Lower leg skin (tissue), 3 donors: Measurements from ENCODE around the gene ZP1.

ENCODE experiments used
- POLR2A ChIP-seq, 2 donors: fragments of 450-650 bp; IDR thresholded peaks; one replicate each; pipeline ENCODE4 v1.6.1; 2016 to 2017; ENCODE audit warnings: antibody characterized with exemption in 2 of 2, mild to moderate bottlenecking in 1 of 2, moderate library complexity in 1 of 2
- TF ChIP-seq, protein P1 (sequence below), 3 donors: fragments of 450-650 bp; IDR thresholded peaks; one replicate each; pipeline ENCODE4 v1.5.1; 2016; ENCODE audit warnings: antibody characterized with exemption in 3 of 3, mild to moderate bottlenecking in 3 of 3, moderate library complexity in 2 of 3

DNA sequence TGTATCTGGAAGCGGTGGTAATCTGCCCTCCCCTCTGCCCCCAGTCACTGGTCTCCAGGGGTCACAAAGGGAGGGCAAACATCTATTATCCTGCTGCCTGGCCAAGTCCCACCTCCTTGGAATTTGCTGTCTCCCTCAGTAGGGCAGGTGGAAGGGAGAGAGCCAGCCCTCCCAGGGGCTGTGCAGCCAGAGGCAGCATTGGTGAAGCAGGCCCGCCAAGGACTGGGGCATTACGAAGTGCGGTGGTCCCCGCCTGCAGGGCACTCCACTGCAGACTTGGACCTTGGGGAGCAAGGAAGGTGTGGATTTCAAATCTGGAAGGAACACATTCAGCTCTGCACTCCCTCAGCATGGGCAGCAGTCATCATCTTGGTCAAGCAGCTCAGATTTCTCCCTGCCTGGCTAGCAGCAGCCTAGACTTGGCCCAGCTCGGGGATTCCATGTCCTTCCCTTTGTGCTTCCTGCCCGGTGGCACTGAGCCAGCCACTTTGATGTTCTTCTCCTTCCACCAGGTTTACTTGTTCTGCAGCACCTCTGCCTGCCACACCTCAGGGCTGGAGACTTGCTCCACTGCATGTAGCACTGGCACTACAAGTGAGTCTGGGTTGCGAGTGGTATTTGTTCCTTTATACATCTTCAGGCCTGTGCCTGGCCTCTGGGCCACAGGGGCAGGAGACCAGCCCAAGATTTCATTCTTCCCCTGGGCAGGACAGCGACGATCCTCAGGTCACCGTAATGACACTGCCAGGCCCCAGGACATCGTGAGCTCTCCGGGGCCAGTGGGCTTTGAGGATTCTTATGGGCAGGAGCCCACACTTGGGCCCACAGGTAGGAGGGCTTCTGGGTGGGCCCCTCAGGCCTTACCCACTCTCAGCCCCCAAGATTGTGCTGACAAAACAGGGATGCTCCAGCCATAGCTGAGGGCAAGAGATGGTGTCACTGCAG is 7.4 kb downstream of the ZP1 start:
- TF ChIP-seq, protein P1, sequence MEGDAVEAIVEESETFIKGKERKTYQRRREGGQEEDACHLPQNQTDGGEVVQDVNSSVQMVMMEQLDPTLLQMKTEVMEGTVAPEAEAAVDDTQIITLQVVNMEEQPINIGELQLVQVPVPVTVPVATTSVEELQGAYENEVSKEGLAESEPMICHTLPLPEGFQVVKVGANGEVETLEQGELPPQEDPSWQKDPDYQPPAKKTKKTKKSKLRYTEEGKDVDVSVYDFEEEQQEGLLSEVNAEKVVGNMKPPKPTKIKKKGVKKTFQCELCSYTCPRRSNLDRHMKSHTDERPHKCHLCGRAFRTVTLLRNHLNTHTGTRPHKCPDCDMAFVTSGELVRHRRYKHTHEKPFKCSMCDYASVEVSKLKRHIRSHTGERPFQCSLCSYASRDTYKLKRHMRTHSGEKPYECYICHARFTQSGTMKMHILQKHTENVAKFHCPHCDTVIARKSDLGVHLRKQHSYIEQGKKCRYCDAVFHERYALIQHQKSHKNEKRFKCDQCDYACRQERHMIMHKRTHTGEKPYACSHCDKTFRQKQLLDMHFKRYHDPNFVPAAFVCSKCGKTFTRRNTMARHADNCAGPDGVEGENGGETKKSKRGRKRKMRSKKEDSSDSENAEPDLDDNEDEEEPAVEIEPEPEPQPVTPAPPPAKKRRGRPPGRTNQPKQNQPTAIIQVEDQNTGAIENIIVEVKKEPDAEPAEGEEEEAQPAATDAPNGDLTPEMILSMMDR (IDR thresholded peaks at IDR 0.05) = no peak
- no peak for TF ChIP-seq POLR2A (IDR thresholded peaks at IDR 0.05)
